Uterus (tissue), 4 donors: ENCODE results near the gene NCKAP1. TPM values are rescaled to one million over a fixed set of nuclear protein-coding genes. Genes with fewer than 3 reads are reported as not detected.
"Not testable (repeated sequence)": the region's sequence is repeated elsewhere in the genome, so short reads cannot be mapped to it uniquely, and the experiment has no call there.

Source experiments
- DNase-seq, 2 donors: peaks; one replicate each; pipeline ENCODE4 v3.0.0-alpha.2; 2019 to 2020
- H3K27ac ChIP-seq, 2 donors: fragments of 200-600 bp; sonication (generic); 1 replicate in 1 of 2; 2 replicates in 1 of 2; pipeline ENCODE4 v1.5.1; 2016 to 2018
- H3K27me3 ChIP-seq, 2 donors: fragments of 200-600 bp; sonication (generic); one replicate each; pipeline ENCODE4 v1.5.1; 2018 to 2019; ENCODE audit warnings: control low read depth in 1 of 2
- H3K36me3 ChIP-seq, 2 donors: fragments of 200-600 bp; sonication (generic); one replicate each; pipeline ENCODE4 v1.5.1; 2019; ENCODE audit warnings: control low read depth in 1 of 2
- H3K4me1 ChIP-seq, 2 donors: fragments of 200-600 bp; sonication (generic); one replicate each; pipeline ENCODE4 v1.5.1; 2018 to 2019; ENCODE audit warnings: control low read depth in 1 of 2
- H3K4me3 ChIP-seq, 2 donors: fragments of 200-600 bp; sonication (generic); 1 replicate in 1 of 2; 2 replicates in 1 of 2; pipeline ENCODE4 v1.5.1; 2018 to 2019; ENCODE audit warnings: mild to moderate bottlenecking in 1 of 2
- H3K9me3 ChIP-seq, 2 donors: fragments of 200-600 bp; sonication (generic); one replicate each; pipeline ENCODE4 v1.5.1; 2019; ENCODE audit warnings: control low read depth in 1 of 2
- POLR2A ChIP-seq, 2 donors: fragments of 450-650 bp; IDR thresholded peaks; one replicate each; pipeline ENCODE4 v1.6.1; 2016; ENCODE audit warnings: antibody characterized with exemption in 2 of 2, mild to moderate bottlenecking in 1 of 2, moderate library complexity in 1 of 2
- intact Hi-C: fragments of 100-400 bp; cut with DNase I; formaldehyde crosslinking; loops from one replicate; pipeline ENCODE4 v1.15.1; 2023; ENCODE audit warnings: low total_unique reads
- total RNA-seq, 4 donors: library from RNA; depleted of rRNA in 3 of 4; stranded (reverse); fragments of >200 nt in 3 of 4; gene quantifications; one replicate each; pipeline versions ENCODE4 v1.1.0 to v1.2.4, GENCODE V29; 2014 to 2023
- TF ChIP-seq, protein P1 (sequence below), 4 experiments: fragments of 200-600 bp in 2 of 4; fragments of 450-650 bp in 2 of 4; sonication (generic) in 2 of 4; IDR thresholded peaks; one replicate each; pipeline ENCODE4 v1.5.1; 2016 to 2019; ENCODE audit warnings: antibody characterized with exemption in 4 of 4, mild to moderate bottlenecking in 2 of 4, moderate library complexity in 1 of 4
- donor health status: DM: yes; HTN: yes; CAD: no.

The NCKAP1 gene
- total RNA-seq, 4 donors from 2014 or later = 55.3 to 284 (median 167) TPM

DNA sequence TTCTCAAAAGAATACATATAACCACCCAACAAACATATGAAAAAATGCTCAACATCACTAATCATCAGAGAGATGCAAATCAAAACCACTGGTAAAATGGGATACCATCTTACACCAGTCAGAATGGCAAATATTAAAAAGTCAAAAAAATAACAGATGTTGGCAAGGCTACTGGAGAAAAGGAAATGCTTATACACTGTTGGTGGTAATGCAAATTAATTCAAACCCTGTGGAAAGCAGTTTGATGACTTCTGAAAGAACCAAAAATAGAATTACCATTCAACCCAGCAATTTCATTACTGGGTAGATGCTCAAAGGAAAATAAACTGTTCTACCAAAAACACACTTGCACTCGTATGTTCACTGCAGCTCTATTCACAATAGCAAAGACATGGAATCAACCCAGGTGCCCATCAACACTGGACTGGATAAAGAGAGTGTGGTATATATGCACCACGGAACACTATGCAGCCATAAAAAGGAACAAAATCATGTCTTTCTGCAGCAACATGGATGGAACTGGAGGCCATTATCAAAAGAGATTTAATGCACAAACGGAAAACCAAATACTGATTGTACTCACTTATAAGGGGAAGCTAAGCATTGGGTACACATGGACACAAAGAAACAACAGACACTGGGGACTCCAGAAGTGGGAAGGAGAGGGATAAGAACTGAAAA lies 38.8 kb downstream of the NCKAP1 start:
- H3K4me1 ChIP-seq = no peaks in the 10 kb centered on the region
- H3K4me3 ChIP-seq = no peak overlapping the region
- no peak overlapping the region for H3K27ac ChIP-seq
- peaks cover 0 to 2% of the 10 kb centered on the region in 2 donors for H3K36me3 ChIP-seq
- TF ChIP-seq POLR2A (IDR thresholded peaks at IDR 0.05) = no peak
- H3K27me3 ChIP-seq = no peaks in the 10 kb centered on the region
- no peaks in the 10 kb centered on the region for H3K9me3 ChIP-seq
- DNase-seq = no peak
- intact Hi-C loops = no loop called here

DNA sequence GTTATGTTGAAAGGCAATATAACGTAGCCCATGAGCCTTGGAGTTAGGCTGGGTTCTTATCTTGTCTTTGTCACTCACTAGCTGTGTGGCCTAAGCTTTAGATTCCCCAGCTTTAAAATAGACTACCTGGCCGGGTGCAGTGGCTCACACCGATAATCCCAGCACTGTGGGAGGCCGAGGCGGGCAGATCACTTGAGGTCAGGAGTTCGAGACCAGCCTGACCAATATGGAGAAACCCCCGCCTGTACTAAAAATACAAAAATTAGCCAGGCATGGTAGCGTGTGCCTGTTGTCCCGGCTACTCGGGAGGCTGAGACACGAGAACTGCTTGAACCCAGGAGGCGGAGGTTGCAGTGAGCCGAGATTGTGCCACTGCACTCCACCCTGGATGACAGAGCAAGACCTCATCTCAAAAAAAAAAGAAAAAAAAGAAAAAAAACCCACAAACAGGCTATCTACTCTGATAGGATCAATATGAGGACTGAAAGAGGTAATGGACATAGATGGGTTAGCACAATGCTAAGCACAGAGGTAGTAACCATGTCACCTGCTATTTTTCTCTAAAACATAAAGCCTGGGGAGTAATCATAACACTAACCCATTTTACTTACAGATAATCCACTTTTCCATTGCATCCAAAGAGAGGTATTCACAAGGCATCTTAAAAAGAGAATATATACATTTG lies 43.9 kb downstream of the NCKAP1 start:
- H3K27me3 ChIP-seq = no peaks in the 10 kb centered on the region
- H3K9me3 ChIP-seq = no peaks in the 10 kb centered on the region
- H3K4me1 ChIP-seq = no peaks in the 10 kb centered on the region
- no peak overlapping the region for H3K4me3 ChIP-seq
- DNase-seq = no peak
- no peaks in the 10 kb centered on the region for H3K36me3 ChIP-seq
- TF ChIP-seq, protein P1, sequence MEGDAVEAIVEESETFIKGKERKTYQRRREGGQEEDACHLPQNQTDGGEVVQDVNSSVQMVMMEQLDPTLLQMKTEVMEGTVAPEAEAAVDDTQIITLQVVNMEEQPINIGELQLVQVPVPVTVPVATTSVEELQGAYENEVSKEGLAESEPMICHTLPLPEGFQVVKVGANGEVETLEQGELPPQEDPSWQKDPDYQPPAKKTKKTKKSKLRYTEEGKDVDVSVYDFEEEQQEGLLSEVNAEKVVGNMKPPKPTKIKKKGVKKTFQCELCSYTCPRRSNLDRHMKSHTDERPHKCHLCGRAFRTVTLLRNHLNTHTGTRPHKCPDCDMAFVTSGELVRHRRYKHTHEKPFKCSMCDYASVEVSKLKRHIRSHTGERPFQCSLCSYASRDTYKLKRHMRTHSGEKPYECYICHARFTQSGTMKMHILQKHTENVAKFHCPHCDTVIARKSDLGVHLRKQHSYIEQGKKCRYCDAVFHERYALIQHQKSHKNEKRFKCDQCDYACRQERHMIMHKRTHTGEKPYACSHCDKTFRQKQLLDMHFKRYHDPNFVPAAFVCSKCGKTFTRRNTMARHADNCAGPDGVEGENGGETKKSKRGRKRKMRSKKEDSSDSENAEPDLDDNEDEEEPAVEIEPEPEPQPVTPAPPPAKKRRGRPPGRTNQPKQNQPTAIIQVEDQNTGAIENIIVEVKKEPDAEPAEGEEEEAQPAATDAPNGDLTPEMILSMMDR (IDR thresholded peaks at IDR 0.05) = no peak
- no peak for TF ChIP-seq POLR2A (IDR thresholded peaks at IDR 0.05)
- intact Hi-C loops = no loop called here
- H3K27ac ChIP-seq = no peak overlapping the region

DNA sequence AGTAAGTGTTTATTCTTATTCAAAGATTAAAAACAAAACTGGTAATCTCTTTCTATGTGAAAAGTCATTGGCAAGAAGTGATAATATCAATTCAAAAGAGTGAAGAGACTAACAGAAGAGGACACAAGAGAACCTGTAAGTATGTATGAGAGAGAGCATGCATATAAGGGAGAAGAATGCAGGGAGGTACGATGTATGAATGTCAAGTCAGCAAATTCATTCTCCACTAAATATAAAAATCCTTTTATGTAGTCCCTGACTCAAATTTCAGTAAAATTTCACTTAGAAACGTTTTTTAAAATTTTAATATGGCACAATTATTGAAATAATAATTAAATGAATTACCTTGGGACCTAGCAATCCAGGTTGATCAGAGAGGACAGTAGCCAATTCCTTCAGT lies 55.3 kb downstream of the NCKAP1 start:
- intact Hi-C loops = no loop called here
- TF ChIP-seq, protein P1 (IDR thresholded peaks at IDR 0.05) = no peak
- no peak for TF ChIP-seq POLR2A (IDR thresholded peaks at IDR 0.05)
- Histone ChIP-seq H3K27me3 (no peaks in the 10 kb centered on the region), H3K4me3 (no peak overlapping the region), H3K27ac (no peak overlapping the region), H3K4me1 (no peaks in the 10 kb centered on the region), H3K36me3 (no peaks in the 10 kb centered on the region), H3K9me3 (no peaks in the 10 kb centered on the region)
- no peak for DNase-seq

DNA sequence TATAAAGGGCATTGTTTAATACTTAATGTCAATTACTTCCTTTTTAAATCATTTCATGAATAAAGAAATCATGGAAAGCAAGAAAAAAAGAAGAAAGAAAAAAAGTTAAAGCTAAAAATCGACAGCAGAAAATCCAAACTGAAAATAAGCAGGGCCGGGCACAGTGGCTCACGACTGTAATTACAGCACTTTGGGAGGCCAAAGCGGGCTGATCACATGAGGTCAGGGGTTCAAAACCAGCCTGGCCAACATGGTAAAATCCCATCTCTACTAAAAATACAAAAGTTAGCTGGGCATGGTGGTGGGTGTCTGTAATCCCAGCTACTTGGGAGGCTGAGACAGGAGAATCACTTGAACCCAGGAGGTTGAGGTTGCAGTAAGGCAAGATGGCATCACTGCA lies 56.8 kb downstream of the NCKAP1 start:
- intact Hi-C loops, H3K27me3 ChIP-seq, H3K4me3 ChIP-seq, H3K36me3 ChIP-seq, H3K9me3 ChIP-seq, H3K27ac ChIP-seq, DNase-seq, H3K4me1 ChIP-seq: not testable (repeated sequence)

DNA sequence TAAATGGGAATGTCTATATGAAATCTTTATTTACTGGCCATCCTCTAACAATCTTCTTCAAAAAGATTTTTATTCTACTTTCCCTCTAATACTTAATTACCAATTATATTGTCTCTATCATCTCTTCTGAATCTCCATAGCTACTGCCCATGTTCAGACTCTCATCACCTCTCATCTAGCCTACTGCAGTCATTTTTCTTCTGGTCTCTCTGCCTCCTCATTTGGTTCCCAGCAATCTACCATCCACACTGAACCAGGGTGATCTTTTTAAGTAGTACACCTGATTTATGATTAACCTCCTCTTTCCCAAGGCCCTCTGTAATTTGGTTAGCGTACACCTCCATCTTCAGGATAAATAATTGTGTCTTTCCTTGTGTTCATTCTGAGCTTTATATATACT lies 57.6 kb downstream of the NCKAP1 start:
- no peak overlapping the region for H3K27ac ChIP-seq
- no peaks in the 10 kb centered on the region for H3K4me1 ChIP-seq
- H3K27me3 ChIP-seq = no peaks in the 10 kb centered on the region
- H3K9me3 ChIP-seq = no peaks in the 10 kb centered on the region
- intact Hi-C loops = no loop called here
- TF ChIP-seq, protein P1 (IDR thresholded peaks at IDR 0.05) = no peak
- no peak for TF ChIP-seq POLR2A (IDR thresholded peaks at IDR 0.05)
- H3K4me3 ChIP-seq = no peak overlapping the region
- DNase-seq = no peak
- no peaks in the 10 kb centered on the region for H3K36me3 ChIP-seq

DNA sequence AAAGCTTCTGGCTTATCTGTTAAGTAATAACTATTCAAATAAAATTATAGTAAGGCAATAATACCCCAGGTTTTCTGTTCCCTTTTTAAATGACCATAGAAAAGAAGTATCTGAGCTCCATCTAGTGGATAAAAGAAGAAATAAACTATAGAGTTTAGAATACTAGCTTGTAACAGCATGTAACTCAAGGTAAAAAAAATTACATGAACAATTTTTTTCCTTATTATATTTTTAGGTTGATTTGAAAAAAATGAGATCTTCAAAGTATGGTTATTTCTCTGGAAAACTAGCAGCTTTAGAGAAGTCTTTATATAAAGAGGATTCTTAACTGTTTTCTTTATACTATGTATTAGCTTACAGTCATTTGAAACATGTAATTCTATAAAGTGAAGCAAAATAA lies 58.1 kb downstream of the NCKAP1 start:
- no peaks in the 10 kb centered on the region for H3K36me3 ChIP-seq
- H3K9me3 ChIP-seq = no peaks in the 10 kb centered on the region
- no peak for DNase-seq
- no peak overlapping the region for H3K4me3 ChIP-seq
- TF ChIP-seq, protein P1 (IDR thresholded peaks at IDR 0.05) = peak; percentile 43 to 58 (median 50)
- no peak for TF ChIP-seq POLR2A (IDR thresholded peaks at IDR 0.05)
- H3K27ac ChIP-seq = no peak overlapping the region
- no peaks in the 10 kb centered on the region for H3K27me3 ChIP-seq
- no peaks in the 10 kb centered on the region for H3K4me1 ChIP-seq
- intact Hi-C loops = no loop called here
